ENCODE data around the gene IFIT2. TPM values are rescaled to one million over a fixed set of nuclear protein-coding genes. Genes with fewer than 3 reads are reported as not detected.

The IFIT2 gene
- total RNA-seq, 1 experiment from 2014 or later, result not detected

GRCh38 chr10:89279421-89279869 is 22.4 kb upstream of the IFIT2 start:
- Mint-ChIP-seq H3K9me3 (no peaks in the 10 kb centered on the region), H3K36me3 (ENCODE audit: insufficient read depth in 1 of 3, low read depth in 3 of 3) (no peaks in the 10 kb centered on the region), H3K4me3 (no peak overlapping the region), H3K4me1 (peaks cover 21 to 23% of the 10 kb centered on the region in 2 experiments), H3K27ac (no peak overlapping the region), H3K27me3 (ENCODE audit: low read depth) (no peaks in the 10 kb centered on the region)
- no peak overlapping the region for H3K27ac ChIP-seq (ENCODE audit: insufficient read length, low read depth, low read length)
- no peak overlapping the region for H4K8ac ChIP-seq (replicated peaks; ENCODE audit: insufficient read length, low read depth, low read length)
- H2BK12ac ChIP-seq (ENCODE audit: insufficient read length, low read depth, low read length), result no peak overlapping the region
- no peak overlapping the region for H3K14ac ChIP-seq (ENCODE audit: insufficient read depth, low read length)
- no peak overlapping the region for H4K5ac ChIP-seq (ENCODE audit: insufficient read length, low read depth, low read length)
- H3K79me1 ChIP-seq (ENCODE audit: insufficient read depth, low read depth, low read length, poor library complexity, severe bottlenecking), result no peaks in the 10 kb centered on the region
- no peak overlapping the region for H2BK20ac ChIP-seq (ENCODE audit: low read depth, low read length, poor library complexity, severe bottlenecking)
- no peak for DNase-seq
- no peak overlapping the region for H3K9ac ChIP-seq (ENCODE audit: extremely low read depth, insufficient read length, low read length)
- no peak overlapping the region for H2AFZ ChIP-seq (ENCODE audit: low read length)
- H3K23ac ChIP-seq (ENCODE audit: insufficient read length, low read depth, low read length), result no peak overlapping the region
- no peaks in the 10 kb centered on the region for H3K27me3 ChIP-seq (ENCODE audit: insufficient read depth, low read length)
- no CpG with 5 or more reads among the region's 1 CpG for WGBS (ENCODE audit: extremely low coverage, insufficient read length, low lambda C conversion rate)
- H2BK15ac ChIP-seq (ENCODE audit: low read depth, low read length), result no peak overlapping the region
- H2BK120ac ChIP-seq (ENCODE audit: low read depth, low read length, poor library complexity, severe bottlenecking), result no peak overlapping the region
- peaks cover 3% of the 10 kb centered on the region; the same call in 1 of the 2 replicates for H3K4me1 ChIP-seq (ENCODE audit: insufficient read depth, low read length)
- H2BK5ac ChIP-seq (ENCODE audit: insufficient read length, low read length), result no peak overlapping the region
- no peak for TF ChIP-seq CTCF (conservative IDR thresholded peaks at IDR 0.05)
- no peak overlapping the region for H2AK5ac ChIP-seq (ENCODE audit: insufficient read length, low read length)
- H3K56ac ChIP-seq (ENCODE audit: insufficient read length, low read depth, low read length), result no peak overlapping the region
- no peaks in the 10 kb centered on the region for H3K79me2 ChIP-seq (ENCODE audit: insufficient read depth, low read length)
- no peaks in the 10 kb centered on the region for H3K9me3 ChIP-seq (ENCODE audit: control insufficient read depth, low read depth, low read length)
- H4K20me1 ChIP-seq (ENCODE audit: control insufficient read depth, insufficient read depth, insufficient read length), result no peaks in the 10 kb centered on the region
- no peak overlapping the region for H4K91ac ChIP-seq (ENCODE audit: insufficient read length, low read depth, low read length)
- no peak overlapping the region for H3T11ph ChIP-seq (ENCODE audit: low read length)
- H3K4ac ChIP-seq (ENCODE audit: low read depth, low read length), result no peak overlapping the region
- no peak overlapping the region for H3K4me2 ChIP-seq (ENCODE audit: insufficient read depth, insufficient read length, low read length)
- no peak overlapping the region for H3K18ac ChIP-seq (ENCODE audit: insufficient read length, low read depth, low read length)
- no peaks in the 10 kb centered on the region for H3K23me2 ChIP-seq (ENCODE audit: insufficient read length, low read depth, low read length, poor library complexity, severe bottlenecking)

Measured in H9 (cell line).